ENCODE data around the gene MRRF. TPM values are rescaled to one million over a fixed set of nuclear protein-coding genes. Genes with fewer than 3 reads are reported as not detected.

Gene MRRF
- total RNA-seq, 2 experiments from 2014 or later, result 69.8 to 76.0 TPM

- no peak for ATAC-seq
- H3K36me3 Mint-ChIP-seq (ENCODE audit: low read depth), result no peaks in the 10 kb centered on the region
- ChIA-PET CTCF (no interaction called here), POLR2A (no interaction called here)
- H3K4me1 Mint-ChIP-seq (ENCODE audit: low read depth), result no peaks in the 10 kb centered on the region
- no peak for DNase-seq
- no peak overlapping the region for H3K4me3 Mint-ChIP-seq
- no peak overlapping the region for H3K27ac Mint-ChIP-seq
- peaks cover 10% of the 10 kb centered on the region for H3K9me3 Mint-ChIP-seq
- TF ChIP-seq, protein P1, sequence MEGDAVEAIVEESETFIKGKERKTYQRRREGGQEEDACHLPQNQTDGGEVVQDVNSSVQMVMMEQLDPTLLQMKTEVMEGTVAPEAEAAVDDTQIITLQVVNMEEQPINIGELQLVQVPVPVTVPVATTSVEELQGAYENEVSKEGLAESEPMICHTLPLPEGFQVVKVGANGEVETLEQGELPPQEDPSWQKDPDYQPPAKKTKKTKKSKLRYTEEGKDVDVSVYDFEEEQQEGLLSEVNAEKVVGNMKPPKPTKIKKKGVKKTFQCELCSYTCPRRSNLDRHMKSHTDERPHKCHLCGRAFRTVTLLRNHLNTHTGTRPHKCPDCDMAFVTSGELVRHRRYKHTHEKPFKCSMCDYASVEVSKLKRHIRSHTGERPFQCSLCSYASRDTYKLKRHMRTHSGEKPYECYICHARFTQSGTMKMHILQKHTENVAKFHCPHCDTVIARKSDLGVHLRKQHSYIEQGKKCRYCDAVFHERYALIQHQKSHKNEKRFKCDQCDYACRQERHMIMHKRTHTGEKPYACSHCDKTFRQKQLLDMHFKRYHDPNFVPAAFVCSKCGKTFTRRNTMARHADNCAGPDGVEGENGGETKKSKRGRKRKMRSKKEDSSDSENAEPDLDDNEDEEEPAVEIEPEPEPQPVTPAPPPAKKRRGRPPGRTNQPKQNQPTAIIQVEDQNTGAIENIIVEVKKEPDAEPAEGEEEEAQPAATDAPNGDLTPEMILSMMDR (IDR thresholded peaks at IDR 0.05), result no peak
- H3K27me3 Mint-ChIP-seq, result peaks cover 14% of the 10 kb centered on the region
- intact Hi-C loops (cut with micrococcal nuclease), result loop anchor here (10.0 kb wide), 1 partner anchor 78 kb away; no protein-coding TSS in a partner anchor
Observed at GRCh38 chr9:122376796-122377195, 112.1 kb downstream of the MRRF start.

DNA sequence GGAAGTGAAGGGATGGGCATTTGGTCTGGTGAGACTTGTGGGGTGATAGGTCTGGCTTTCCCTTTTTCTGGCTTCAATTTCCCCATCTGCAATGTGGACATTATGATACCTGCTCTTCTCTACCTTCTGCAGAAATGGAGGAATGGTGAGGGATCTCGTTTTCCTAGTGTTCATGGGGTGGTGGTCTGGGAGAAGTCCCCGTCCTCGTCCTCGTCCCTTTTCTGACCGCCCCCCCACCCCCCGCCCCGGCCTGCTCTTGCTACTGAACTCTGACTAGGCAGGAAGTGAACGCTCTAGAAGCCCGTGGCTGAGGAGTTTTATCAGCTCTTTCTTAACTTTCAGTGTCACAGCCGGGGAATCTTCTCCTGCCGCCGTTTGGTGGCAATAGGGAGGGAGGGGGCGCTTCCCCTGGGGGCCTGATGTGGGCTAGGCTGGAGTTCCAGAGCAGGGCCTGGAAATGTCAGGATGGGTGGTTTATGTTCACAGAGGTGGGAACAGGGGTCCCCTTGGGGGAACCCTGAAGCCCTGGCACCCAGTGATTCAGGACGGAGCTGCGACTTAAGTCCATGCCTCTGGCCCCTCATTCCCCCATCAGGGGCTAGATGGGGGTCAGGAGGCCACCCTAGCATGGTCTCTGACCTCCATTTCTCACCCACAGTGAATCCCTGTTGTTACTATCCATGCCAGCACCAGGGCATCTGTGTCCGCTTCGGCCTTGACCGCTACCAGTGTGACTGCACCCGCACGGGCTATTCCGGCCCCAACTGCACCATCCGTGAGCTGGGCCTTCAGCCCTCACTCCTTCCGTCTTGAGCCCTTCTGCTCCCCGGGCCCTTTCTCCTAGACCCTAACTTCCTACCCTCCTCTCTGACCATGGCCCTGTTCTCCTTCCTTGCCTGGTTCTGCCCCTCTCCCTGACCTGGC lies 112.8 kb downstream of the MRRF start:
- intact Hi-C loops (cut with micrococcal nuclease), result loop anchor here (10.0 kb wide), 1 partner anchor 77 kb away; no protein-coding TSS in a partner anchor
- Mint-ChIP-seq H3K9me3 (peaks cover 10% of the 10 kb centered on the region), H3K4me3 (no peak overlapping the region), H3K36me3 (ENCODE audit: low read depth) (no peaks in the 10 kb centered on the region), H3K27me3 (peaks cover 9% of the 10 kb centered on the region), H3K4me1 (ENCODE audit: low read depth) (no peaks in the 10 kb centered on the region), H3K27ac (no peak overlapping the region)
- ATAC-seq (no peak), DNase-seq (no peak)
- ChIA-PET CTCF (interaction anchor here (0.8 to 1.1 kb wide), 2 partner anchors 11 to 86 kb away, joined by 3 to 4 read pairs; no protein-coding TSS in a partner anchor), POLR2A (no interaction called here)
- TF ChIP-seq, protein P1 (IDR thresholded peaks at IDR 0.05), result no peak

DNA sequence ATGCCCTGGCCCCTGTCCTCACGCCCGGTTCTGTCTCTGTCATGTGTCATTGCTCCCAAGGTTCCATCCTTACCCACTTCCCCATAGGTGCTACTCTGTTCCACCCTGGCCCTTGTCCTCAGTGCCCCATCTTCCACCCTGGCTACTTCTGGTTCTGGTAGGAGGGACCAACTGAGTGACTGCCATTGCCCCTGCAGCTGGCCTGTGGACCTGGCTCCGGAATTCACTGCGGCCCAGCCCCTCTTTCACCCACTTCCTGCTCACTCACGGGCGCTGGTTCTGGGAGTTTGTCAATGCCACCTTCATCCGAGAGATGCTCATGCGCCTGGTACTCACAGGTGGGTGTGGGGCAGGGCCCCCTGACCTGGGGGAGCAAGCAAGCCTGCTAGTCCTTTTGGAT lies 113.6 kb downstream of the MRRF start:
- intact Hi-C loops (cut with micrococcal nuclease), result loop anchor here (10.0 kb wide), 1 partner anchor 77 kb away; no protein-coding TSS in a partner anchor
- Mint-ChIP-seq H3K4me1 (ENCODE audit: low read depth) (peaks cover 3% of the 10 kb centered on the region), H3K36me3 (ENCODE audit: low read depth) (no peaks in the 10 kb centered on the region), H3K4me3 (no peak overlapping the region), H3K9me3 (peaks cover 10% of the 10 kb centered on the region), H3K27me3 (peaks cover 8% of the 10 kb centered on the region), H3K27ac (no peak overlapping the region)
- ChIA-PET POLR2A (no interaction called here), CTCF (interaction anchor here (1.1 to 1.6 kb wide), 3 partner anchors 12 to 279 kb away, joined by 4 to 5 read pairs (median 4); no protein-coding TSS in a partner anchor)
- no peak for ATAC-seq
- TF ChIP-seq, protein P1 (IDR thresholded peaks at IDR 0.05), result no peak
- no peak for DNase-seq

DNA sequence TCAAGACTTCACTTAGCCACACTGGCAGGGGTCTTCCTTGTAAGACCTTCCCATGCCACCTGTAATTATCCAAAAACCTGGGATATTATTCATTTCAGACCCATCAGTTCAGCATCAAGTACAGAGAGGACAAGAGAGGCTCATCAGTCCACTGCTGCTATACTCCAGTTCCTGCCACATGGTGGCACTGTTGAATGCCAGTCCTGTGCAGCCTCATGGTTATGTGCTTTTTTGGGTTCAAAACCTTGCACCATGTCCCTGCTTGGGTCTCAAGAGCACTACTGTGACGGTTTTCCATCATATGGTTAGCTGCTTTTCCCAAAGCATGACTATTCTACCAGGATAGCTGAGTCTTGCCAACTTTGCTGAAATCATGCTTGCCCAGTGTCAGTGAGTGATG lies 114.7 kb downstream of the MRRF start:
- no peak overlapping the region for H3K27ac Mint-ChIP-seq
- no peaks in the 10 kb centered on the region for H3K36me3 Mint-ChIP-seq (ENCODE audit: low read depth)
- ChIA-PET POLR2A (interaction anchor here (1.1 kb wide), 1 partner anchor 286 kb away, joined by 3 read pairs; the partner anchor contains the start of gene TTLL11), CTCF (interaction anchor here (1.4 to 1.6 kb wide), 2 partner anchors 13 to 280 kb away, joined by 4 to 5 read pairs; no protein-coding TSS in a partner anchor)
- TF ChIP-seq, protein P1 (IDR thresholded peaks at IDR 0.05), result peak; percentile 63
- H3K27me3 Mint-ChIP-seq, result peaks cover 8% of the 10 kb centered on the region
- intact Hi-C loops (cut with micrococcal nuclease), result loop anchor here (10.0 kb wide), 1 partner anchor 75 kb away; no protein-coding TSS in a partner anchor
- peaks cover 10% of the 10 kb centered on the region for H3K9me3 Mint-ChIP-seq
- peaks cover 9% of the 10 kb centered on the region for H3K4me1 Mint-ChIP-seq (ENCODE audit: low read depth)
- ATAC-seq (peak; percentile 49), DNase-seq (peak; percentile 46)
- H3K4me3 Mint-ChIP-seq, result no peak overlapping the region

DNA sequence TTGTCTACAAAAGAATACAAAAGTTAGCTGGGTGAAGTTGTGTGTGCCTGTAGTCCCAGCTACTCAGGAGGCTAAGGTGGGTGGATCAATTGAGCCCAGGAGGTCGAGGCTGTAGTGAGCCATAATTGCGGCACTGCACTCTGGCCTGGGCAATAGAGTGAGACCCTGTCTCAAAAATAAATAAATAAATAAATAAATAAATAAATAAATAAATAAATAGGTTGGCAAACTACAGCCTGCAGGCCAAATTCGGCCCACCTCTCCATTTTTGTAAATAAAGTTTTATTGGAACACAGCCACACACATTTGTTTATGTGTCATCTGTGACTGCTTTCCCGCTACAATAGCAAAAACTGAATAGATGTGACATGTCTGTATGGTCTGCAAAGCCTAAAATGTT lies 115.6 kb downstream of the MRRF start:
- DNase-seq, result no peak
- H3K36me3 Mint-ChIP-seq (ENCODE audit: low read depth), result no peaks in the 10 kb centered on the region
- POLR2A ChIA-PET, result no interaction called here
- peaks cover 10% of the 10 kb centered on the region for H3K9me3 Mint-ChIP-seq
- ATAC-seq, result no peak
- peaks cover 8% of the 10 kb centered on the region for H3K27me3 Mint-ChIP-seq
- TF ChIP-seq, protein P1 (IDR thresholded peaks at IDR 0.05), result no peak
- CTCF ChIA-PET, result interaction anchor here (0.9 to 1.7 kb wide), 4 partner anchors 29 to 281 kb away, joined by 3 to 6 read pairs (median 4); no protein-coding TSS in a partner anchor
- intact Hi-C loops (cut with micrococcal nuclease), result no loop called here
- peaks cover 11% of the 10 kb centered on the region for H3K4me1 Mint-ChIP-seq (ENCODE audit: low read depth)
- no peak overlapping the region for H3K4me3 Mint-ChIP-seq
- no peak overlapping the region for H3K27ac Mint-ChIP-seq

All from activated CD8-positive, alpha-beta T cell treated with anti-CD3 and anti-CD28 coated beads for 36 hours (primary cell).